NCI-H82 (cell line): ENCODE measurements around the gene AMFR.
"Not testable (repeated sequence)": the region's sequence is repeated elsewhere in the genome, so short reads cannot be mapped to it uniquely, and the experiment has no call there.

Source experiments
- DNase-seq: peaks from one replicate; lab custom pipeline; 2025; lab: John Stamatoyannopoulos, UW

The AMFR gene

GRCh38 chr16:56388209-56388608 lies 37.1 kb downstream of the AMFR start:
- DNase-seq, result no peak

GRCh38 chr16:56387396-56387795 lies 37.9 kb downstream of the AMFR start:
- no peak for DNase-seq

- no peak for DNase-seq
These were observed 41.1 kb downstream of the AMFR start for GRCh38 chr16:56384074-56384721.

- no peak for DNase-seq
These were observed 42.4 kb downstream of the AMFR start for GRCh38 chr16:56382901-56383355.

GRCh38 chr16:56382459-56382858 lies 42.9 kb downstream of the AMFR start:
- no peak for DNase-seq

GRCh38 chr16:56380778-56381485 lies 44.4 kb downstream of the AMFR start:
- DNase-seq, result not testable (repeated sequence)

GRCh38 chr16:56379044-56379443 lies 46.3 kb downstream of the AMFR start:
- not testable (repeated sequence) for DNase-seq

- not testable (repeated sequence) for DNase-seq
These were observed 49.6 kb downstream of the AMFR start for GRCh38 chr16:56375792-56376191.

- DNase-seq, result no peak
These were observed 52.3 kb downstream of the AMFR start for GRCh38 chr16:56373003-56373402.

- no peak for DNase-seq
These were observed 53.2 kb downstream of the AMFR start for GRCh38 chr16:56372013-56372634.

GRCh38 chr16:56371660-56371937 lies 53.7 kb downstream of the AMFR start:
- DNase-seq, result no peak

- no peak for DNase-seq
These were observed 54.3 kb downstream of the AMFR start for GRCh38 chr16:56370875-56371659.

GRCh38 chr16:56370185-56370874 lies 55.0 kb downstream of the AMFR start:
- DNase-seq, result no peak

- no peak for DNase-seq
These were observed 56.1 kb downstream of the AMFR start for GRCh38 chr16:56369202-56369601.

- DNase-seq, result peak; percentile 27
These were observed 56.8 kb downstream of the AMFR start for GRCh38 chr16:56368545-56368944.

GRCh38 chr16:56367764-56368163 lies 57.6 kb downstream of the AMFR start:
- DNase-seq, result no peak

GRCh38 chr16:56366945-56367344 lies 58.4 kb downstream of the AMFR start:
- DNase-seq, result no peak

- DNase-seq, result no peak
These were observed 59.8 kb downstream of the AMFR start for GRCh38 chr16:56365552-56365951.

GRCh38 chr16:56364865-56365264 lies 60.5 kb downstream of the AMFR start:
- DNase-seq, result no peak

GRCh38 chr16:56363781-56364565 lies 61.4 kb downstream of the AMFR start:
- DNase-seq, result no peak

GRCh38 chr16:56363181-56363716 lies 62.1 kb downstream of the AMFR start:
- DNase-seq, result no peak
